Hepatocyte (in vitro differentiated cells): Measurements from ENCODE around the gene ANKRD10.

Experiments used
- EZH2 ChIP-seq: fragments of 200-600 bp; sonication (generic); IDR thresholded peaks from 2 replicates; pipeline ENCODE4 v1.6.1; 2016; ENCODE audit warnings: antibody characterized with exemption, mild to moderate bottlenecking, borderline replicate concordance
- TF ChIP-seq, protein P1 (sequence below): fragments of 200-600 bp; sonication (generic); IDR thresholded peaks from 2 replicates; pipeline ENCODE4 v1.5.1; 2016; ENCODE audit warnings: antibody characterized with exemption, mild to moderate bottlenecking; ENCODE audit not compliant: poor library complexity

DNA sequence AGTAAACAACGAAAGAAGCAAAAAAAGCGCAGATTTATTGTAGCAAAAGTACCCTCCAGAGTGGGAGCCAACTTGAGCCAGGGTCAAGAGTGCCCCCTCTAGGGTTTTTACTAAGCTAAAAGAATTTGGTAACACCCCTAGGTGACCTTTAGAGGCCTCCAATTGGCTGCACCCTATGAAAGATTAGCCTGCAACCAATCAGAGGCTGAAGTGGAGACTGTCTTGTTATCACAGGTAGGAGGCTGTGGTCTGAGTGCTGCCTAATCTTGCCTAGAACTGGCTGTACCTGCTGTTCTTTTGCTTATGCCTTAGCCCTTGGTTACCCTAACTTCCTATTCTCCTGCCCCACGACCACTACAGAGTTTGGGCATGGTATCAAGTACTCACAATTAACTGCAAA lies 38.3 kb downstream of the ANKRD10 start:
- TF ChIP-seq, protein P1, sequence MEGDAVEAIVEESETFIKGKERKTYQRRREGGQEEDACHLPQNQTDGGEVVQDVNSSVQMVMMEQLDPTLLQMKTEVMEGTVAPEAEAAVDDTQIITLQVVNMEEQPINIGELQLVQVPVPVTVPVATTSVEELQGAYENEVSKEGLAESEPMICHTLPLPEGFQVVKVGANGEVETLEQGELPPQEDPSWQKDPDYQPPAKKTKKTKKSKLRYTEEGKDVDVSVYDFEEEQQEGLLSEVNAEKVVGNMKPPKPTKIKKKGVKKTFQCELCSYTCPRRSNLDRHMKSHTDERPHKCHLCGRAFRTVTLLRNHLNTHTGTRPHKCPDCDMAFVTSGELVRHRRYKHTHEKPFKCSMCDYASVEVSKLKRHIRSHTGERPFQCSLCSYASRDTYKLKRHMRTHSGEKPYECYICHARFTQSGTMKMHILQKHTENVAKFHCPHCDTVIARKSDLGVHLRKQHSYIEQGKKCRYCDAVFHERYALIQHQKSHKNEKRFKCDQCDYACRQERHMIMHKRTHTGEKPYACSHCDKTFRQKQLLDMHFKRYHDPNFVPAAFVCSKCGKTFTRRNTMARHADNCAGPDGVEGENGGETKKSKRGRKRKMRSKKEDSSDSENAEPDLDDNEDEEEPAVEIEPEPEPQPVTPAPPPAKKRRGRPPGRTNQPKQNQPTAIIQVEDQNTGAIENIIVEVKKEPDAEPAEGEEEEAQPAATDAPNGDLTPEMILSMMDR = no peak
- TF ChIP-seq EZH2 = no peak
